HG03108 (cell line): ENCODE results near the gene OR52I1.

Experiments used
- ATAC-seq: cut with Tn5 transposase; IDR thresholded peaks from one replicate; pipeline ENCODE4 v1.9.1; 2021; ENCODE audit warnings: moderate library complexity; ENCODE audit not compliant: unreplicated experiment

The OR52I1 gene, protein sequence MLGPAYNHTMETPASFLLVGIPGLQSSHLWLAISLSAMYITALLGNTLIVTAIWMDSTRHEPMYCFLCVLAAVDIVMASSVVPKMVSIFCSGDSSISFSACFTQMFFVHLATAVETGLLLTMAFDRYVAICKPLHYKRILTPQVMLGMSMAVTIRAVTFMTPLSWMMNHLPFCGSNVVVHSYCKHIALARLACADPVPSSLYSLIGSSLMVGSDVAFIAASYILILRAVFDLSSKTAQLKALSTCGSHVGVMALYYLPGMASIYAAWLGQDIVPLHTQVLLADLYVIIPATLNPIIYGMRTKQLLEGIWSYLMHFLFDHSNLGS

DNA sequence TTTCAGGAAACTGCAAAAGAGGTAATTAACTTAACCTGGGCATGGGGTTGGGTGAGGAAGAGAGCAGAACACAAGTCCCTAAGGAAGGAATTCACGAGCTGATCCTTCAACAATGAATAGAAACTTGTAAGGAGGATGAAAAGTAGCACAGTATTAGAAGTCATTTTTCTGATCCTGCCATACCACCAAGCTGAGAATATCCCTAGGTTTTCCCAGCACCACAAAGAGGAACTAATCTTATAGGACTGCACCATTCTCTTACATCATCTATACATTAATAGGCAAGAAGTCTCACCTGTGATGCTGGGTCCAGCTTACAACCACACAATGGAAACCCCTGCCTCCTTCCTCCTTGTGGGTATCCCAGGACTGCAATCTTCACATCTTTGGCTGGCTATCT, at the start of gene OR52I1:
Gene OR52I1, plus strand, starts transcription at position 301 of the 400 bp plus-strand sequence. Its CDS starts 0 bp downstream, at position 301.
- no peak for ATAC-seq

DNA sequence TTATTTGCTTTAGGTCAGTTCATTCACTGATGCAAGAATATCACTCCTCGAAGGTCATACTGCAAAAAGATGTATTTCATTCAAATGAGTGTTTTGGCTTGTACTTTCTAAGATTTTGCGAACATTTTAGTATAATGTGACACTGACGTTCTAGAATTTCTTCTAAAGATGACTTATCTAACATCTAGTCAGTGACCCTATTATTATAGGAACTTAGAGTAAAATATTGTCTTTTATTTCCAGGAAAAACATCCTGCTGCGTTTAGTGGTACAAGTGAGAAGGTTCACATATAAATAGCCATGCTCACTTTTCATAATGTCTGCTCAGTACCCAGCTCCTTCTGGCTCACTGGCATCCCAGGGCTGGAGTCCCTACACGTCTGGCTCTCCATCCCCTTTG, 48.9 kb upstream of the OR52I1 start, which contains the start of gene OR52M1:
Gene OR52M1, plus strand, starts transcription at position 301 of the 400 bp plus-strand sequence. Its CDS starts 0 bp downstream, at position 301.
- ATAC-seq = no peak

DNA sequence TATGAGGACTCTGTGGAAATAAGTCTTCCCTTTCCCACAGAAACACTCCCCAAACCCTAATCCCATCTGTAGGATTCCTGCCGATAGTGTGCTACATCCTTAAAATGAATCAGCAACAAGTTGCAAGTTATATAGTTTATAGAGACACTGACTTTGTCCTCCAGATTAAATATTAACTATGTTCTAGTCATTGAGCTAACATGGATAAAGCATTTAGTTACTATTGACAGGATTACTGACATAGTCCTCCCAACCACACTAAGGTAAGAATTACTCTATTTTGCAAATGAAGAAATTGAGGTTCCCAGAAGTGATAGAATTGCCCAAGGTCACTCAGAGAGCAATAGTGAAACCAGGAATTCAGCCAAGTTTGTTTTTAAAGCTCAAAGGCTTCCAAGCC, 47.0 kb upstream of the OR52I1 start:
- ATAC-seq = no peak

DNA sequence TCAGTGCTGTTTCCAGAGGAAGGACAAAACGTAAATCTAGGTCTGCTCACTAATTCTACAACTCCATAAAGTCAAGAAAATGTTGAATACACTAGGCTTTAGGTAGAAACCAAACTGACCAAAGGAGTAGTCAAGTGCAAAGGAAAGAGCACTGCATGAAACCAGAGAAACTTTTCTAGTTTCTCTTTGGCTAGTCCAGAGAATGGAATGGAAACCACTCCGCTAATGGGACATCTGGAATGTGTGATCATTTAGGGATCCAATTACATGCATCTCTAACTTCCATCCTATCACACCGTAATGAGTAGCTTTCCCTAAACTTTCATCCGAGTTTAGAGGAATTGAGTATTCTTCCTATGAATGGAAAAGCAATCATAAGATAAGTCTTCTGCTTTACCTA, 46.4 kb upstream of the OR52I1 start:
- ATAC-seq = no peak

DNA sequence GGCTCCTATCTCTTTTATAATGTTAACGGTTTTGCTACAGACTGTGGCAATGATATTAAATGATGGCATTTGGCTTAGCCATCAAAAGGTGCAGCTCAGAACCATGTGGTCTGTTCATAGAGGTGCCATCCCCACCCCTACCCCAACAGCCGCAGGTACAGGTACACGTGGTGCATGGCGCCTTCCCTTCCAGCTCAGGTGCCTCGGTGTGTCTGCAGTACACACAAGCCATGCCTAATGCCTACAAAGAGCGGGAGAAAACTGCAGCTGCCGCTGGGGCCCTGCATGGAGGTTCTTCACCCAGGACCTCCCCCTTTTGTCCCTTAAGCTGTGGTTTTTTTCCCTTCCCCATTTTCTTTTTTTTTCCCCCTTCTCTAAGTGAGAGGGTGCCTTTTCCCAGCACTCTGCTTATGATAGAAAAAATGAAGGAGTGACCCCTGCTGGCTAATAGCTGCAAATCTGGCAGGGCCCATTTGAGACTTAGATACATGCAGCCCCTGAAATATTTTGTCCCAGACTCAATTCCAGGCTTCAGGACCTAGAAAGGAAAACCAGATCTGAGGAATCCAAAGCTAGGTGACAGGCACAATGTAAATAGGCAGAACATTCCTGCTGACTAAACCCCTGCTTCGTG, 42.4 kb upstream of the OR52I1 start:
- no peak for ATAC-seq

DNA sequence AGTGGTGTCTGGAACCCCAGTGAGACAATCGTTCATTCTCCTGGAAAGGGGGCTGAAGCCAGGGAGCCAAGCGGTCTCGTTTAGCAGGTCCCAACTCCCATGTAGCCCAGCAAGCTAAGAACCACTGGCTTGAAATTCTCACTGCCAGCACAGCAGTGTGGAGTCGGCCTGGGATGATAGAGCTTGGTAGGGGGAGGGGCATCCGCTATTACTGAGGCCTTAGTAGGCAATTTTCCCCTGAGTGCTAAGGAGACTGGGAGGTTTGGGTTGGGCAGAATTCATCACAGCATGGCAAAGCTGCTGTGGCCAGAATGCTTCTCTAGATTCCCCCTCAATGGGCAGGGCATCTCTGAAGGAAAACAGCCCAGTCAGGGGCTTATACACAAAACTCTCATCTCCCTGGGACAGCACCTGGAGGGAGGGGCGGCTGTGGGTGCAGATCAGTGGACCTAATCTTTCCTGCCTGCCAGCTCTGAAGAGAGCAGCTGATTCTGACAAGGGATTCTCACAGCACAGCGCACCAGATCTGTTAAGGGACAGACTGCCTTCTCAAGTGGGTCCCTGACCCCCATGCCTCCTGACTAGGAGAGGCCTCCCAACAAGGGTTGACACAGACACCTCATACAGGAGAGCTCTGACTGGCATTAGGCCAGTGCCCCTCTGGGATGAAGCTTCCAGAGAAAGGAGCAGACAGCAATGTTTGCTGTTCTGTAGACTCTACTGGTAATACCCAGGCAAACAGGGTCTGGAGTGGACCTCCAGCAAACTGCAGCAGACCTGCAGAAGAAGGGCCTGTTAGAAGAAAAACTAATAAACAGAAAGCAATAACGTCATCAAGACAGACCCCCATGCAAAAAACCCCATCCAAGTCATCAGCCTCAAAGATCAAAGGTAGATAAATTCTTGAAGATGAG, 34.1 kb upstream of the OR52I1 start:
- no peak for ATAC-seq

DNA sequence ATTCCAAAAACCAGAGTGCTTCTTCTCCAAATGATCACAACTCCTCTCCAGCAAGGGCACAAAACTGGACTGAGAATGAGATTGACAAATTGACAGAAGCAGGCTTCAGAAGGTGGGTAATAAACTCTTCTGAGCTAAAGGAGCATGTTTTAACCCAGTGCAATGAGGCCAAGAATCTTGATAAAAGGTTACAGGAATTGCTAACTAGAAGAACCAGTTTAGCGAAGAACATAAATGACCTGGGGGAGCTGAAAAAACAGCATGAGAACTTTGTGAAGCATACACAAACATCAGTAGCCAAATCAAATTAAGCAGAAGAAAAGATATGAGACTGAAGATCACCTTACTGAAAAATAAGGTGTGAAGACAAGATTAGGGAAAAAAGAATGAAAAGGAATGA, 33.4 kb upstream of the OR52I1 start:
- no peak for ATAC-seq

DNA sequence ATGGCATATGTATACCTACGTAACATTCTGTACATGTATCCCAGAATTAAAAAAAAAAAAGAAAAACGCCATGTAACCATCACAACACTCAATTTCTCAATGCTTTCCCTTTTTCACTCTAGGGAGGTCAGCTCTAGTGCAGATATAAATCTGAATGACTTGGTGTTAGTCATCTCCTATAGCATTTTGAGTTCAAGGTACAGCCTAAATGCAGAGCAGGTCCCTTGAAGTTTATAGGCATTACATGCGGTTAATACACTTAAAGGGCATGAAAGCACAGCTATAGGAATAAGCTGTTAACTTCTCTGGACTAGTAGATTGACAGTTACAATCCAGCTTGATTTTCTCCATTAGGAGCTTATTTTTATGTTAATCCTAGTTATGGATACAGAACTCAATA, 28.5 kb upstream of the OR52I1 start:
- no peak for ATAC-seq

DNA sequence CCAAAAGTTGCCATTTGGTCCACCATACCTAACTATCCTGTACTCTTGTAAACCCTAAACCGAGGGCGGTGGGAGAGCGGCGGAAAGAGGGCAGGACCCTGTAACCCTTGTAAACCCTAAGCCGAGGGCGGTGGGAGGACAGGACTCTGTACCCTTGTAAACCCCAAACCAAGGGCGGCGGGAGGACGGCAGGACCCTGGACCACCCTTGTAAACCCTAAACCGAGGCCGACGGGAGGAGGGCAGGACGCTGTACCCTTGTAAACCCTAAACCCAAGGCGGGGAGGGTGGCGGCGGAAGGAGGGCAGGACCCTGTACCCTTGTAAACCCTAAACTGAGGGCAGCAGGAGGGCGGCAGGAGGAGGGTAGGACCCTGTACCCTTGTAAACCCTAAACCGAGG, 24.8 kb upstream of the OR52I1 start:
- no peak for ATAC-seq

DNA sequence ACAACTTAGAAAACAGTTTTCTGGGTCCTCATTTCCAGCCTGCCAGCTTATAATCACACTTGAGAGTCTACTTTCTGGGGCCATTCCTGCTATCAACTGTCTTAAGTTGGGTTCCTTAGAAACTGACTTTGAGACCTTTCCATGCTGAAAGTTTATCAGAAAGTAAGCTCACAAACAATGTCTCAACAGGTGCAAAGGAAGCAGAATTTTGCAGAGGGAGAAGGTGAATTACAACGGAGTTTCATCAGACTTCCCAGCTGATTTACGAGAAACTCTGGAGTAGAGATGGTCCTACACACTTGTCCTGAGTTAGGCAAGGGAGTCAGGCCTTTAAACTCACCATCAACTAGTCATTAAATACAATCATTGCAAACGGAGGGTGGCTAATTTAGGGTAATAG, 17.0 kb upstream of the OR52I1 start:
- ATAC-seq = no peak

DNA sequence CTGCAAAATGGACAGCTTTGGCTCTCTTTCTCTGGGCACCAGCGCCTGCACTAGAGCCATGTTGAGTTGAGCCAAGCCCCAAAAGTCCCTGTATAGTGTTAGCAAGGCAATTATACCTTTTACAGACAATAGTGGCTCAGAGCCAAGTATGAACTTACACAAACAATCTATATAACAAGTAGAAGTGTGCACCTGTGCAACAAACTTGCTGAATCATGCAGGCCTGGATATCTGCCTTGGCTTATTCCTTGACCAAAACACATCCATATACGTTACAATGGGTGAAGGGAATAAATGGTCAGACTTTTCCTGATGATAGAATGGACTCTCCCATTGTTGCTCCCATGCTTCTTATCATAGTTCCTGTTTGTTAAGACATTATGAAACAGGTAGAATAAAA, 16.1 kb upstream of the OR52I1 start:
- ATAC-seq = no peak

DNA sequence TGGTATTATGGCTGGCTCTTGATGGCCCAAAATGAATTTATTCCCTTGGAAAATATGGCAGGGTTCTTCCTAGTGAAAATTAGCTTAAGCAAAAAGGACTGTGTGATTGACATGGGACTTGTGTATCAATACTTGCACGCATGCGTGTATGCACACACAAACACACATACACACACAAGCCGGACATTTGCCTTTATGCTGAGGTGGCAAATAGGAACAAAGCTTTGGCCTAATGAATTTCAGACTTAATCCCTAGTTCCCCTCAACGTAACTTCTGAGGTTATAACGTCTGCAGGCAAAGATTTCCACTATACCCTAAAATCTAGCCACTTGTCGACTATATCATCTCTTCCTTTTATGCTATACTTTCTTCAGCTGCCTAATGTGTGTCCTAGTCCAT, 15.2 kb upstream of the OR52I1 start:
- ATAC-seq = no peak

DNA sequence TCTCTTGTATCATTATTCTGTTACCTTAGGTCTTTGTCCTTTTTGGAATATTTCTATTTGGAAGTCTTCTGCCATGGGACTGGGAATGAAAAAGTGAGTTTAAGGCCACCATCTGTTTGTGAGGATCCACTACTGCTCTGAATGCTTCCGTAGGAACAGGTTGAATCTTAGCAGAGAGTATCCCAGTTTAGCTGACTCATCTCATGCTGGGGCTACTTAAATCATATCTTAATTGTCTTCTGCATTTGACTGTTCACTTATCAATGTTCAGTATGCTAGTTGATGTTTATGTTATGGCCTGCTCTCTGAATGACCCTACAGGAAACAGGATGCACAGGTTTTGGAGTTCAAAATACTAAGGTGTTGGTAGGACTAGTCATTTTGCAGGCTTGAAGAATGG, 13.7 kb upstream of the OR52I1 start:
- no peak for ATAC-seq

DNA sequence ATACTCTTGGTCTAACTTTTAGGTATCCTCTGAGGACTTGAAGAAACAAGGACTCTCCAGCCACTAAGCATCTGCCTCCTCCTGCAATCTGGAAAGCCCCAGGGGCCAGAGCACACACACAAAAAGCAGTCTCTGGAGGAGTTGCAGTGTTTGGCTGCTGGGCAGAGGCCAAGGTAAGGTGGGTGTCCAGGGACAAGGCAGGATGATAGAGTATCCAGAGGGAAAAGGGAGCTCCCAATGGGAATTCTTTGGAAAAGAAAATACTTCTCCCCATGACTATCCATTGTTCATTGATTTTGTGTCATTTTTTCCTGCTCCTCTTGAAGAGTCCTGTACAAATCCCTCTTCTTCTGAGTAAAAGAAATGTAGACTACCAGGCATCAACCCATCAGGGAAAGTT, 12.4 kb upstream of the OR52I1 start, which contains the start of gene OR52I2:
Gene OR52I2, plus strand, starts transcription at position 301 of the 400 bp plus-strand sequence.
- no peak for ATAC-seq

DNA sequence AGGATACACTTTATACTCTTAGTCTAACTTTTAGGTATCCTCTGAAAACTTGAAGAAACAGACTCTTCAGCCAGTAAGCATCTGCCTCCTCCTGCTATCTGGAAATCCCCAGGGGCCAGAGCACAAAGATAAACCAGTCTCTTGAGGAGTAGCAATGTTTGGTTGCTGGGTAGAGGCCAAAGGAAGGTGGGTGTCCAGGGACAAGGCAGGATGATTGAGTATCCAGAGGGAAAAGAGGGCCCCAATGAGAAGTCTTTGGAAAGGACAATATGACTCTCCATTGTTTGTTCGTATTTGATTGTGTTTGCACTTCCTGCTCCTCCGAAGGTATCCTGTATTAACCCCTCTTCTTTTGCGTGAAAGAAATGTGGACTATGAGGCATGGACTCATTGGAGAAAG, 4.8 kb upstream of the OR52I1 start:
- no peak for ATAC-seq

DNA sequence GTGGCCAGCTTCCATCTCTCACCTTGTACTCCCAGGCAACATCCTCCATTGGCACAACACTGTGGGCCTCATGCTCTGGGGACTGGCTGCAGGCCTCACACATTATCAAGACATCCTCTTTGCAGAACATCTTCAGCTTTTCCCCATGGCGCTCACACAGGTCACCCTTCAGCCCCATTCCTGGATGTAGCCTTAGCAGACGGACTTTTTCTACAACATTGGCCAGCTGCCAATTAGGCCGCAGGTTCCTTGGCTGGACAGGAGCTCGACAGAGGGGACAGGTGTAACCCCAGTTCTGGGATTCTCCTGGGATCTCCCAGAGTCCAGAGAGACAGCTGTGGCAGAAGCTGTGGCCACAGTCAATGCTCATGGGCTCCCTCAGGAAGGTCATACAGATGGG, 11.2 kb downstream of the OR52I1 start:
- no peak for ATAC-seq

DNA sequence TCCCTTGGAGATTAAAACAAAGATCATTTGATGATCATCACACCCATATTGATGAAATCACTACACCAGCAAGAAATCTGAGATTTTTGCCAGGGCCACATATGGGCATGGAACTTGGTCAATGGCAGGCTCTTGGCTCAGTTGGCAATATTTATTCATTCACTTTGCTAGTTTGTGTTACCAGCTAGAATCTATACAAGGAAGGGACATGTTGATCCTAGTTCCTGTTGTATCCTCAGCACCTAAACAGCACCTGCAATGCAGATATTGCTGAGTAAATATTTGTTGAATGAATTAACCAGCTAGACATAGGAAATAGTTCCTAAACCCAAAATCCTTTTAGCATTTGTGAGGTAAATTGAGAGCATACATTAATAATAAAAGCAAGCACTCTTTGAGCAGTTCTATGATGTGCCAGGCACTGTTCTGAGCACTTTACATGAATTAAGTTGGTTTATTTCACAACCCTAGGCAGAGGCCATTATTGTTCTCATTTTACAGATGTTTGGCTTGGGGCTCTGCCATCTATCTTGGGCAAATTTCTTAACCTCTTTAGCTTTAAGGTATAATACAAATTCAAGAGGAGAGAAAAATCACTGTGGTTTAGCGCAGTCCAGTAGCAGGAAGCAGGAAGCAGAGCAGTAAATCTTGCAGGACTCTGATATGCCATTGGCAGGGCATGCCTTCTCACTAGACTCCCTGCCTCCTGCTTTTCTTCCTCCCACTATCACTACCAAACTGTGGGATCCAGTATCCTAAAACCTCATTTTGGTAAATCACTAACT, 12.6 kb downstream of the OR52I1 start:
- ATAC-seq = no peak

DNA sequence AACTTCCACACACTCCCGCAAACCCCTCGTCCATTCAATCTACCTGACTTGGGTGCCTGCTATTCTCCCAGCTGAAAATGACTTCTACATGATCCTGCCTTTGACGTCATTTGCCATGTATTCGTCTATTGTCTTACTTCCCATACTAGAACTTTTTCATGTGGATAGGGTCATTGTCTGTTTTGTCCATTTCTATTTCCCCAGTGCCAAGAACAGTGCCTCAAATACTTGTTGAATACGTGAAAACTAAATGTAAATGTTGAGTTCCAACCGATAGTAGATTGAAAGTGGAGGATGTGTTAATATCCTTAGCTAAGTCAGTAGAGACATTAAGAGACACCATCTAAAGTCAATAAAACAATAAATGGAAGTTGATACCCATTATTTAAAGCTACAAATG, 13.3 kb downstream of the OR52I1 start:
- no peak for ATAC-seq

DNA sequence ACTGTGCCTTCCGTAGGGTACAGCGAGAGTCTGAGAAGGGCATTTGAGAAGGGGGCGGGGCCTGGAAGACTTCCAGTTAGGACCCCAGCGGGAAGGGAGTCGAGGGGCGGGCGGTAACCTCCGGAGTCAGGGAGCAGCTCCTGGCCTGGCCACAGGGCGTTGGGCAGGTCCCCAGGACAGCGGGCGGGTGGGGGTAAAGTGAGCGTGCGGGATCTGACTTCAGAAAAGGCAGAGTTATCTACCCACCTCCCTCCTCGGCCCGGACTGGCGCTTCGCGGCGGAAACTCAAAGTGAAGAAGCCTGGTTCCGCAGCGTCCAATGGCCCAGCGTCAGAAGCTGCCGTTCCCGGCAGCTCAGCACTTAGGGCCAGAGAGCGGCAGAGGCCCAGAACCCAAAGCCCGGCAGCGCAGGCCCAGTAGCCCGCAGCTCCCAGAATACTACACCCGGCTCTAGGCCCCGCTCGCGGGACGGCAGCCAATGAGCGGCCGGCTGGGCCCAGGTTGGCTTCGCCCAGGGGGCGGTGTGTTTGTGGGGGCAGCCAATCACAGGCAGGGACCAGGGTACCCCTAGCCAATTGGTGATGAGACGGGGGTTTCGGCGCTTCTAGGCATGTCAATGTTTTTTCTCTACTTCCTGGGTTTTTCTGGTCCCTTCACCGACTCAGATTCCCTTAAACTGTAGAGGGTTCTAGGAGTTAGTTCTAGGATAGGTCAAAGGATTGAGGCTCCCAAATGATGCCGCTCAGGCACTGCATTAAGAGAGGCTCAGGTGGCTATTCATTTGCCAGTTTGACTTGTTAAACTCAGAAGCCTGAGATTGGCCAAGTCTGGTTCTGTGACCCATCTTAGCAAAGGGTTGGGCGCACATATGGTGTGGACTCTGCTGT, 14.2 kb downstream of the OR52I1 start, which contains the start of gene TRIM68:
Gene TRIM68, minus strand, starts transcription at position 451 of the 886 bp plus-strand sequence. CDS start 2,727 bp downstream, outside the sequence.
- peak; percentile 100 for ATAC-seq
